B cell (primary cell): Measurements from ENCODE around the gene NDUFB7.

ENCODE experiments used
- EZH2 ChIP-seq: IDR thresholded peaks from 2 replicates; pipeline ENCODE4 v1.6.1; 2012; ENCODE audit warnings: borderline replicate concordance, low read depth, mild to moderate bottlenecking, moderate library complexity, low read length; ENCODE audit not compliant: insufficient read depth, poor library complexity, severe bottlenecking
- TF ChIP-seq, protein P1 (sequence below): fragments of 200-600 bp; IDR thresholded peaks from one replicate; pipeline ENCODE4 v1.8.0; 2022; ENCODE audit warnings: antibody characterized with exemption, mild to moderate bottlenecking

DNA sequence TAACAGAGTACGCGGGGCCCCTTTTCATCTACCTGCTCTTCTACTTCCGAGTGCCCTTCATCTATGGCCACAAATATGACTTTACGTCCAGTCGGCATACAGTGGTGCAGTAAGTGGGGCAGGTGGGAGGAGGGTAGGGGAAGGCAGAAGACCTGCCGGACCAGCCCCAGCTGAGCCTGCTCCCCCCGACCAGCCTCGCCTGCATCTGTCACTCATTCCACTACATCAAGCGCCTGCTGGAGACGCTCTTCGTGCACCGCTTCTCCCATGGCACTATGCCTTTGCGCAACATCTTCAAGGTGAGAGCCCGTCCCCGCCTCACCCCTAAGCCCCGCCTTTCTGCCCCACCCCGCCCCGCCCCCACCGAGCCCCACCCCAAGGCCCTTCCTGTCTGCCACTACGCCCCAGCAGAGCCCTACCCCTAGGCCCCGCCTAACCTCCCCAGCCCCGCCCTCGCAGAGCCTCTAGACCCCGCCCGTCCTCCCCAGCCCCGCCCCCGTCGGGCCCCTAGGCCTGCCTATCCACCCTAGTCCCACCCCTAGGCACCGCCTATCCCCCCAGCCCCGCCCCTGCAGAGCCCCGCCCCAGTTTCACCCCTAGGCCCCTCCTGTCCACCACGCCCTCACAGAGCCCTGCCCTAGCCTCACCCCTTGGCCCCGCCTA lies 7.7 kb downstream of the NDUFB7 start:
- TF ChIP-seq, protein P1, sequence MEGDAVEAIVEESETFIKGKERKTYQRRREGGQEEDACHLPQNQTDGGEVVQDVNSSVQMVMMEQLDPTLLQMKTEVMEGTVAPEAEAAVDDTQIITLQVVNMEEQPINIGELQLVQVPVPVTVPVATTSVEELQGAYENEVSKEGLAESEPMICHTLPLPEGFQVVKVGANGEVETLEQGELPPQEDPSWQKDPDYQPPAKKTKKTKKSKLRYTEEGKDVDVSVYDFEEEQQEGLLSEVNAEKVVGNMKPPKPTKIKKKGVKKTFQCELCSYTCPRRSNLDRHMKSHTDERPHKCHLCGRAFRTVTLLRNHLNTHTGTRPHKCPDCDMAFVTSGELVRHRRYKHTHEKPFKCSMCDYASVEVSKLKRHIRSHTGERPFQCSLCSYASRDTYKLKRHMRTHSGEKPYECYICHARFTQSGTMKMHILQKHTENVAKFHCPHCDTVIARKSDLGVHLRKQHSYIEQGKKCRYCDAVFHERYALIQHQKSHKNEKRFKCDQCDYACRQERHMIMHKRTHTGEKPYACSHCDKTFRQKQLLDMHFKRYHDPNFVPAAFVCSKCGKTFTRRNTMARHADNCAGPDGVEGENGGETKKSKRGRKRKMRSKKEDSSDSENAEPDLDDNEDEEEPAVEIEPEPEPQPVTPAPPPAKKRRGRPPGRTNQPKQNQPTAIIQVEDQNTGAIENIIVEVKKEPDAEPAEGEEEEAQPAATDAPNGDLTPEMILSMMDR: no peak
- no peak for TF ChIP-seq EZH2
